MM.1S (cell line): ENCODE data around the gene ETV3.

ENCODE experiments used
- DNase-seq: peaks from one replicate; pipeline ENCODE4 v3.0.0-alpha.2; 2015
- H2AFZ ChIP-seq: fragments of 300-600 bp; sonication (generic); 2 replicates; pipeline ENCODE4 v1.6.0; 2016; ENCODE audit warnings: antibody characterized with exemption, low read length
- H3F3A ChIP-seq: fragments of 300-600 bp; sonication (generic); 2 replicates; pipeline ENCODE4 v1.6.1; 2016; ENCODE audit warnings: mild to moderate bottlenecking, antibody characterized with exemption, low read length, moderate library complexity, mixed read lengths; ENCODE audit not compliant: insufficient read depth
- H3K27ac ChIP-seq: fragments of 300-600 bp; sonication (generic); 2 replicates; pipeline ENCODE4 v1.5.1; 2016; ENCODE audit warnings: mild to moderate bottlenecking, low read length
- H3K27me3 ChIP-seq: fragments of 300-600 bp; sonication (generic); replicated peaks from 2 replicates; pipeline ENCODE4 v1.6.0; 2016; ENCODE audit warnings: low read length; ENCODE audit not compliant: insufficient read depth
- H3K36me3 ChIP-seq: fragments of 300-600 bp; sonication (generic); replicated peaks from 2 replicates; pipeline ENCODE4 v1.6.1; 2016; ENCODE audit warnings: mild to moderate bottlenecking, low read length, mixed read lengths; ENCODE audit not compliant: insufficient read depth
- H3K4me1 ChIP-seq: fragments of 300-600 bp; sonication (generic); 2 replicates; pipeline ENCODE4 v1.6.1; 2016; ENCODE audit warnings: low read length, mixed read lengths
- H3K4me2 ChIP-seq: fragments of 300-600 bp; sonication (generic); 2 replicates; pipeline ENCODE4 v1.6.0; 2016; ENCODE audit warnings: low read depth, low read length
- H3K4me3 ChIP-seq: fragments of 300-600 bp; sonication (generic); 2 replicates; pipeline ENCODE4 v1.5.1; 2016; ENCODE audit warnings: low read length, mixed read lengths
- H3K79me2 ChIP-seq: fragments of 300-600 bp; sonication (generic); 2 replicates; pipeline ENCODE4 v1.6.1; 2016; ENCODE audit warnings: mixed run types, low read length, mixed read lengths
- H3K9ac ChIP-seq: fragments of 300-600 bp; sonication (generic); 2 replicates; pipeline ENCODE4 v1.6.1; 2016; ENCODE audit warnings: low read length, mixed read lengths
- H3K9me2 ChIP-seq: fragments of 300-600 bp; sonication (generic); replicated peaks from 2 replicates; pipeline ENCODE4 v1.6.1; 2016; ENCODE audit warnings: mild to moderate bottlenecking, low read length, mixed read lengths; ENCODE audit not compliant: insufficient read depth
- H3K9me3 ChIP-seq: fragments of 300-600 bp; sonication (generic); replicated peaks from 2 replicates; pipeline ENCODE4 v1.6.1; 2016; ENCODE audit warnings: mild to moderate bottlenecking, low read length, mixed read lengths; ENCODE audit not compliant: insufficient read depth
- H4K20me1 ChIP-seq: fragments of 300-600 bp; sonication (generic); 2 replicates; pipeline ENCODE4 v1.6.1; 2016; ENCODE audit warnings: mild to moderate bottlenecking, low read length, moderate library complexity, mixed read lengths; ENCODE audit not compliant: insufficient read depth
- CTCF ChIP-seq: fragments of 300-600 bp; sonication (generic); IDR thresholded peaks from 2 replicates; pipeline ENCODE4 v1.5.1; 2016; ENCODE audit warnings: antibody characterized with exemption, low read length, mixed read lengths
- EZH2 ChIP-seq: fragments of 300-600 bp; sonication (generic); optimal IDR thresholded peaks from 2 replicates; pipeline ENCODE3; 2017; ENCODE audit warnings: low read depth, mild to moderate bottlenecking, antibody characterized with exemption, low read length, mixed read lengths
- EZH2phosphoT487 ChIP-seq: fragments of 300-600 bp; sonication (generic); IDR thresholded peaks from 2 replicates; pipeline ENCODE4 v1.6.1; 2018; ENCODE audit warnings: antibody characterized with exemption, low read length

Gene ETV3

DNA sequence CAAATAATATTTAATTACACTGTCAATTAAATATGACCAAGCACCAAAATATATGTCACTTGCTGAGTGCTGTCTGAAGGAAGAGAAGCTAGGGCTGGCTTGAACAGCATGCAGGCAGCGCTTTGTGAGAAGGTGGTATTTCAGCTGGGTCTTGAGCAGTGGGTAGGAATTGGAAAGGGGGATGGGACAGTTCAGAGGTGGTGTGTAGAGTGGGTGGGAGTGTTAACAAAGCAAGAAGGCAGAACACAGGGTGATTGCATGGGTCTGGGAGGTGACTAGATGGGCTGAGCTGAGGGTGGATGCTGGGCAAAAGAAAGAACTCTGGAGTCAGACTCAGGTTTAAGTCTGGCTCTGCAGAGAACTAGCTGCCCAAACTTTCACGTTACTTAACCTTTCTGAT, 14.3 kb upstream of the ETV3 start:
- Histone ChIP-seq H4K20me1 (no peaks in the 10 kb centered on the region), H3K27me3 (no peaks in the 10 kb centered on the region), H3K9ac (no peak overlapping the region), H2AFZ (no peak overlapping the region), H3K9me2 (no peaks in the 10 kb centered on the region), H3K9me3 (no peaks in the 10 kb centered on the region), H3K36me3 (no peaks in the 10 kb centered on the region), H3K27ac (no peak overlapping the region), H3F3A (no peaks in the 10 kb centered on the region; the same call in 1 of the 2 replicates), H3K4me1 (peaks cover 24% of the 10 kb centered on the region), H3K79me2 (no peaks in the 10 kb centered on the region), H3K4me3 (no peak overlapping the region), H3K4me2 (no peak overlapping the region)
- no peak for DNase-seq
- TF ChIP-seq EZH2 (no peak), EZH2phosphoT487 (no peak), CTCF (no peak)

GRCh38 chr1:157151506-157151905, 13.3 kb upstream of the ETV3 start:
- H3K4me1 ChIP-seq = peaks cover 18% of the 10 kb centered on the region
- H3K36me3 ChIP-seq = no peaks in the 10 kb centered on the region
- H3F3A ChIP-seq = no peaks in the 10 kb centered on the region; the same call in 1 of the 2 replicates
- no peak overlapping the region for H2AFZ ChIP-seq
- H3K27me3 ChIP-seq = no peaks in the 10 kb centered on the region
- no peak overlapping the region for H3K4me2 ChIP-seq
- H3K9ac ChIP-seq = no peak overlapping the region
- no peaks in the 10 kb centered on the region for H3K79me2 ChIP-seq
- H3K4me3 ChIP-seq = no peak overlapping the region
- no peaks in the 10 kb centered on the region for H4K20me1 ChIP-seq
- H3K27ac ChIP-seq = no peak overlapping the region
- TF ChIP-seq EZH2phosphoT487 (no peak), EZH2 (no peak), CTCF (no peak)
- no peaks in the 10 kb centered on the region for H3K9me3 ChIP-seq
- H3K9me2 ChIP-seq = no peaks in the 10 kb centered on the region
- DNase-seq = no peak

DNA sequence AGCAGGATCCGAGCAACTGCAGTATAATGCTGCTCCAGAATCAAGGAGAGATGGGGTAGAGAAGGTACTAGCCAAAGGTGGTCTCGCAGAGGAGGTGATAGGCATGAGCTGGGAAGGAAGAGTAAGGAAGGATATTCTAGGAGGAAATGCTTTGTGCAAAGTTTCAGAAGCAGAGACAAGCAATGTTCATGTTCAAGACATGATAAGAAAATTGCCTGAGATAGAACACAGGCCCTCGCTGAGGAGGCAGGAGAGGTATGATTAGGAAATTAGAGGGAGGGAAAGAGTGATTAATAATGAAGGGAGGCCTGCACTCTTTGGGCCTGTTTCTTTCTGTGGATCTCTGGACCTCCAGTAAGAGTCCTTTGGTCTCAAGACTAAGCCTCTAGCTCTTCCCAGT, 12.9 kb upstream of the ETV3 start:
- TF ChIP-seq EZH2 (no peak), EZH2phosphoT487 (no peak), CTCF (no peak)
- DNase-seq = no peak

GRCh38 chr1:157150631-157151030, 12.4 kb upstream of the ETV3 start:
- Histone ChIP-seq H3K4me2 (no peak overlapping the region), H3F3A (no peaks in the 10 kb centered on the region; the same call in 1 of the 2 replicates), H3K27me3 (no peaks in the 10 kb centered on the region), H3K4me1 (peaks cover 14% of the 10 kb centered on the region), H3K4me3 (no peak overlapping the region), H3K9me3 (no peaks in the 10 kb centered on the region), H3K9me2 (no peaks in the 10 kb centered on the region), H4K20me1 (no peaks in the 10 kb centered on the region), H3K36me3 (no peaks in the 10 kb centered on the region), H3K79me2 (no peaks in the 10 kb centered on the region), H3K27ac (no peak overlapping the region), H2AFZ (no peak overlapping the region), H3K9ac (no peak overlapping the region)
- DNase-seq = no peak
- TF ChIP-seq EZH2phosphoT487 (no peak), EZH2 (no peak), CTCF (no peak)

More for the DNA sequence above, 12.9 kb upstream of the ETV3 start:
- H3K9ac ChIP-seq = no peak overlapping the region
- H3K27me3 ChIP-seq = no peaks in the 10 kb centered on the region
- H4K20me1 ChIP-seq = no peaks in the 10 kb centered on the region
- H3K79me2 ChIP-seq = no peaks in the 10 kb centered on the region
- no peaks in the 10 kb centered on the region for H3K9me3 ChIP-seq
- H3K9me2 ChIP-seq = no peaks in the 10 kb centered on the region
- H3K27ac ChIP-seq = no peak overlapping the region
- H2AFZ ChIP-seq = no peak overlapping the region
- peaks cover 14% of the 10 kb centered on the region for H3K4me1 ChIP-seq
- H3K36me3 ChIP-seq = no peaks in the 10 kb centered on the region
- no peak overlapping the region for H3K4me3 ChIP-seq
- H3F3A ChIP-seq = no peaks in the 10 kb centered on the region; the same call in 1 of the 2 replicates
- no peak overlapping the region for H3K4me2 ChIP-seq
